HL-60 (cell line): ENCODE measurements around the gene GDPD5.

Source experiments
- POLR2AphosphoS5 ChIP-seq: IDR thresholded peaks from 2 replicates; pipeline ENCODE4 v1.6.1; 2012; ENCODE audit warnings: low read depth
- TF ChIP-seq, protein P1 (sequence below): IDR thresholded peaks from one replicate; pipeline ENCODE4 v1.5.1; 2011; ENCODE audit warnings: low read length, control low read depth, inconsistent platforms; ENCODE audit not compliant: insufficient read depth

DNA sequence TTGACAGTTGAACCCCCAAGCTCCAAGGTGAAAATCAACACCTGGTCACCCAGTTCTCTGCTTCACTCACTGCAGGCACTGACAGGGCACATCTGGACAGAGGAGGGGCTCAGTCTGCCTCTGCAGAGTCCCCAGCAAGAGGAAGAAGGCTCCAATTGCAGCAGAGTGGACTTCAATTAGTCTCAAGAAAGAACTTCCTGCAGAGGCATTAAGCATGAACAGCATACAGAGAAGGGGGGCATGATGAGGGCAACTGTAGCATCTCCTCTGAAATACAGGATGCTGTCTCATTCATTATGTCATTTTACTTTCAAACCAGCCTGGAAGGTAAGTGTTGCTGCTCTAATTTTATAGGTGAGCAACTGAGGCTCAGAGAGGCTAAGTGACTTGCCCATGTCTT is 11.1 kb downstream of the GDPD5 start:
- TF ChIP-seq POLR2AphosphoS5, result no peak
- TF ChIP-seq, protein P1, sequence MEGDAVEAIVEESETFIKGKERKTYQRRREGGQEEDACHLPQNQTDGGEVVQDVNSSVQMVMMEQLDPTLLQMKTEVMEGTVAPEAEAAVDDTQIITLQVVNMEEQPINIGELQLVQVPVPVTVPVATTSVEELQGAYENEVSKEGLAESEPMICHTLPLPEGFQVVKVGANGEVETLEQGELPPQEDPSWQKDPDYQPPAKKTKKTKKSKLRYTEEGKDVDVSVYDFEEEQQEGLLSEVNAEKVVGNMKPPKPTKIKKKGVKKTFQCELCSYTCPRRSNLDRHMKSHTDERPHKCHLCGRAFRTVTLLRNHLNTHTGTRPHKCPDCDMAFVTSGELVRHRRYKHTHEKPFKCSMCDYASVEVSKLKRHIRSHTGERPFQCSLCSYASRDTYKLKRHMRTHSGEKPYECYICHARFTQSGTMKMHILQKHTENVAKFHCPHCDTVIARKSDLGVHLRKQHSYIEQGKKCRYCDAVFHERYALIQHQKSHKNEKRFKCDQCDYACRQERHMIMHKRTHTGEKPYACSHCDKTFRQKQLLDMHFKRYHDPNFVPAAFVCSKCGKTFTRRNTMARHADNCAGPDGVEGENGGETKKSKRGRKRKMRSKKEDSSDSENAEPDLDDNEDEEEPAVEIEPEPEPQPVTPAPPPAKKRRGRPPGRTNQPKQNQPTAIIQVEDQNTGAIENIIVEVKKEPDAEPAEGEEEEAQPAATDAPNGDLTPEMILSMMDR, result no peak
